Kidney (tissue), 14 donors: ENCODE data around the gene CXCL8. TPM values are rescaled to one million over a fixed set of nuclear protein-coding genes. Genes with fewer than 3 reads are reported as not detected.

Experiments used
- DNase-seq, 5 donors: peaks; one replicate each; pipeline ENCODE4 v3.0.0-alpha.2; 2013 to 2020
- FAIRE-seq: peaks from 2 replicates; lab custom pipeline; 2012; peaks lifted over from hg19 to GRCh38; lab: Jason Lieb, UNC
- H3K27ac ChIP-seq, 2 donors: one replicate each; pipeline ENCODE4 v1.7.0; 2013; ENCODE audit warnings: low read depth in 2 of 2, low read length in 2 of 2, inconsistent platforms in 1 of 2
- H3K27me3 ChIP-seq: one replicate; pipeline ENCODE4 v1.7.1; 2013; ENCODE audit warnings: low read length, inconsistent platforms; ENCODE audit not compliant: control insufficient read depth, insufficient read depth
- H3K36me3 ChIP-seq, 3 donors: one replicate each; pipeline versions ENCODE4 v1.7.0 to v1.7.1; 2013; ENCODE audit warnings: low read length in 3 of 3, control low read depth in 1 of 3, inconsistent platforms in 1 of 3; ENCODE audit not compliant: insufficient read depth in 3 of 3, control insufficient read depth in 2 of 3
- H3K4me1 ChIP-seq, 3 donors: one replicate each; pipeline versions ENCODE4 v1.7.0 to v1.7.1; 2013; ENCODE audit warnings: low read length in 3 of 3, inconsistent platforms in 1 of 3, low read depth in 1 of 3; ENCODE audit not compliant: control insufficient read depth in 2 of 3, insufficient read depth in 2 of 3
- H3K4me3 ChIP-seq, 3 donors: one replicate each; pipeline versions ENCODE4 v1.7.0 to v1.8.1; 2013; ENCODE audit warnings: low read length in 3 of 3, control low read depth in 1 of 3, inconsistent platforms in 1 of 3
- H3K9ac ChIP-seq, 3 donors: one replicate each; pipeline versions ENCODE4 v1.7.0 to v1.7.1; 2013; ENCODE audit warnings: low read length in 3 of 3, control low read depth in 1 of 3, inconsistent platforms in 1 of 3
- H3K9me3 ChIP-seq, 3 donors: one replicate each; pipeline versions ENCODE4 v1.7.0 to v1.7.1; 2013; ENCODE audit warnings: low read length in 3 of 3, control low read depth in 1 of 3, inconsistent platforms in 1 of 3; ENCODE audit not compliant: control insufficient read depth in 2 of 3, insufficient read depth in 1 of 3
- CTCF ChIP-seq: IDR thresholded peaks from 3 replicates; pipeline ENCODE4 v1.5.1; 2012; ENCODE audit warnings: mild to moderate bottlenecking, moderate library complexity, borderline replicate concordance; ENCODE audit not compliant: insufficient read depth; ENCODE audit errors: extremely low read depth
- intact Hi-C: fragments of 100-400 bp; cut with DNase I; formaldehyde crosslinking; loops from one replicate; pipeline ENCODE4 v1.11.1; 2022
- polyA plus RNA-seq: library from polyadenylated mRNA; stranded (reverse); fragments of 350-450 nt; fragmentation: Illumina TruSeq; extraction: RNeasy Lipid Tissue Mini Kit (QIAGEN cat#74804); gene quantifications from one replicate; pipeline ENCODE4 v1.2.3, GENCODE V29; 2014; ENCODE audit warnings: low read depth, low replicate concordance; ENCODE audit not compliant: insufficient read depth
- total RNA-seq: library from RNA; stranded (reverse); fragmentation: NEBNext Ultra II Directional; extraction: Animal tissue kit (Norgen Biotek cat#: 25700); gene quantifications from one replicate; pipeline ENCODE4 v1.2.1, GENCODE V29; 2021
- donor health status: control.
- donor health status: control.
- donor health status: control.
- donor health status: control.
- donor health status: control.
- donor health status: DM: yes; HTN: yes; CAD: no.
- donor health status: Normal renal cell carcinoma (clear cell type).

CXCL8 gene
- total and polyA plus RNA-seq, 2 donors from 2014 or later = 1.3 to 4.8 TPM

- DNase-seq = no peak
- intact Hi-C loops = no loop called here
- no peaks in the 10 kb centered on the region for H3K36me3 ChIP-seq
- no peaks in the 10 kb centered on the region for H3K9me3 ChIP-seq
- H3K4me3 ChIP-seq = no peak overlapping the region
- H3K27ac ChIP-seq = no peak overlapping the region
- no peak overlapping the region for H3K9ac ChIP-seq
- no peak for TF ChIP-seq CTCF
- FAIRE-seq = no peak
- no peaks in the 10 kb centered on the region for H3K4me1 ChIP-seq
- no peaks in the 10 kb centered on the region for H3K27me3 ChIP-seq
These were observed 34.6 kb upstream of the CXCL8 start for GRCh38 chr4:73705721-73706120.

GRCh38 chr4:73706811-73707210 lies 33.6 kb upstream of the CXCL8 start:
- no peak overlapping the region for H3K9ac ChIP-seq
- no peaks in the 10 kb centered on the region for H3K9me3 ChIP-seq
- no peak for FAIRE-seq
- intact Hi-C loops = no loop called here
- no peak for DNase-seq
- TF ChIP-seq CTCF = no peak
- no peak overlapping the region for H3K4me3 ChIP-seq
- H3K36me3 ChIP-seq = no peaks in the 10 kb centered on the region
- H3K27ac ChIP-seq = no peak overlapping the region
- no peaks in the 10 kb centered on the region for H3K27me3 ChIP-seq
- no peaks in the 10 kb centered on the region for H3K4me1 ChIP-seq

GRCh38 chr4:73707269-73707875 lies 33.0 kb upstream of the CXCL8 start:
- intact Hi-C loops = no loop called here
- Histone ChIP-seq H3K4me1 (no peaks in the 10 kb centered on the region), H3K27ac (no peak overlapping the region), H3K9me3 (no peaks in the 10 kb centered on the region), H3K27me3 (no peaks in the 10 kb centered on the region), H3K4me3 (no peak overlapping the region), H3K9ac (no peak overlapping the region), H3K36me3 (no peaks in the 10 kb centered on the region)
- no peak for TF ChIP-seq CTCF
- FAIRE-seq = no peak
- DNase-seq = no peak

GRCh38 chr4:73707918-73708577 lies 32.3 kb upstream of the CXCL8 start:
- H3K36me3 ChIP-seq = no peaks in the 10 kb centered on the region
- no peak for DNase-seq

More at GRCh38 chr4:73707918-73708577, 32.3 kb upstream of the CXCL8 start:
- Histone ChIP-seq H3K4me1 (no peaks in the 10 kb centered on the region), H3K4me3 (no peak overlapping the region), H3K9ac (no peak overlapping the region), H3K27me3 (no peaks in the 10 kb centered on the region), H3K9me3 (no peaks in the 10 kb centered on the region), H3K27ac (no peak overlapping the region)
- intact Hi-C loops = no loop called here
- no peak for FAIRE-seq
- no peak for TF ChIP-seq CTCF
